ENCODE results near the gene KCNAB3.

DNA sequence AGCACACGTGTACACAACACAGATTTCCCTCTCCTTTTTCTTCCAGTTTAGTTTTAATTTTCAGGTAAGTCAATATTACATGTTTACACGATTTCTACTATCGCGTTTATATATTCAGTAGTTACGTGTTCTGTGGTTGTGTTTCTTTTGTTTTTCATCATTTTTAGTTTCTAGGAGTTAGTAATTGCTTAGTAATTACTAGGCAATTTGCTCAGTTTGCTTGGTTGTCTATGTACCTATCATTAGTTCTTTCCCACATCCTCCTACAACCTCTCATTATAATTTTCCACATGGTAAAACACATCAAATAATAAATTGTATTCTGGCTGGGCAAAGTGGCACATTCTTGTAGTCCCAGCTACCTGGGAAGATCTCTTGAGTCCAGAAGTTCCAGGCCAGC lies 48.1 kb upstream of the KCNAB3 start:
- no peak for TF ChIP-seq POLR2AphosphoS5 (IDR thresholded peaks at IDR 0.05)
- TF ChIP-seq, protein P1, sequence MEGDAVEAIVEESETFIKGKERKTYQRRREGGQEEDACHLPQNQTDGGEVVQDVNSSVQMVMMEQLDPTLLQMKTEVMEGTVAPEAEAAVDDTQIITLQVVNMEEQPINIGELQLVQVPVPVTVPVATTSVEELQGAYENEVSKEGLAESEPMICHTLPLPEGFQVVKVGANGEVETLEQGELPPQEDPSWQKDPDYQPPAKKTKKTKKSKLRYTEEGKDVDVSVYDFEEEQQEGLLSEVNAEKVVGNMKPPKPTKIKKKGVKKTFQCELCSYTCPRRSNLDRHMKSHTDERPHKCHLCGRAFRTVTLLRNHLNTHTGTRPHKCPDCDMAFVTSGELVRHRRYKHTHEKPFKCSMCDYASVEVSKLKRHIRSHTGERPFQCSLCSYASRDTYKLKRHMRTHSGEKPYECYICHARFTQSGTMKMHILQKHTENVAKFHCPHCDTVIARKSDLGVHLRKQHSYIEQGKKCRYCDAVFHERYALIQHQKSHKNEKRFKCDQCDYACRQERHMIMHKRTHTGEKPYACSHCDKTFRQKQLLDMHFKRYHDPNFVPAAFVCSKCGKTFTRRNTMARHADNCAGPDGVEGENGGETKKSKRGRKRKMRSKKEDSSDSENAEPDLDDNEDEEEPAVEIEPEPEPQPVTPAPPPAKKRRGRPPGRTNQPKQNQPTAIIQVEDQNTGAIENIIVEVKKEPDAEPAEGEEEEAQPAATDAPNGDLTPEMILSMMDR (IDR thresholded peaks at IDR 0.05) = no peak
